AG09309 (cell line): ENCODE measurements around the gene PRPSAP1.

ENCODE experiments used
- DNase-seq: peaks from one replicate; pipeline ENCODE4 v3.0.0-alpha.2; 2010; ENCODE audit warnings: low read depth
- H3K4me3 ChIP-seq: 2 replicates; pipeline ENCODE4 v1.5.1; 2011; ENCODE audit warnings: mild to moderate bottlenecking, low read depth, low read length, moderate library complexity; ENCODE audit not compliant: control insufficient read depth
- TF ChIP-seq, protein P1 (sequence below): IDR thresholded peaks from 2 replicates; pipeline ENCODE4 v1.5.1; 2011; ENCODE audit warnings: mild to moderate bottlenecking, low read depth, low read length, inconsistent platforms; ENCODE audit not compliant: insufficient read depth, control insufficient read depth; ENCODE audit errors: missing control alignments

Gene PRPSAP1

DNA sequence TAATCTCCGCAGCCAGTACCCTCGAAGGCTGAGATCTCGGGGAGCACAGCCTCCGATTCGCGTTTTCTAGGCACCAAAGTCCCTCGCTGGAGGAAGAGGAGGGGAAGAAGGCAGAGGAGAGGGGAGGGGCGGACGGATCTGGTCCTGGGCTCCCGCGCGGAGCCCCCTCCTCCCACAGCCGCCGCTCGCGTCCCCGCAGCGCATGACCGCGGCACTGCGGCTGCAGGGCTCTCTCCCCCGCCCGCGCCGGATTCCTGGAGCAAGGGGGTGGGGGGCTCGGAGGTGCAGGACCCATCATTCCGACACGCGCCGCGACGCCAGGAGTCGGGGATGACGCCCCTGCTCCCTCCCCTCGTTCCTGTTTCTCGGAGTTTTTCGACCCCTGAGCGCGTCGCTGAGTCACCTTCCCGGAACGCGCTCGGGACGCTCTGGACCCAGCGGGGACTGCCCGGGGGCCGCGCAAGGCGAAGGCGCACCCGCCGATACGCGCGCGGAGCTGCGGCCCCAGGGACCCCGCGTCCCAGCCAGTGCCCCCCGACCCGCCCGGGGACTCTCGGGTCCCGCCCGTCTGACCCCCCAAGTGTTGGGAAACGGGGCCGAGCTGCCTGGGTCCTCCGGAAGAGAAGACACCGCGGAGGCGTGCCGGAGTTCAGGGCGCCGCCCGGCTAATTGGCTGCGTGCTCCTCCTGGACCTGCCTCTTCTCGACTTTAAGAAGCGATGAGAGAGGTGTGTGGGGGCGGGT is 29.3 kb upstream of the PRPSAP1 start:
- TF ChIP-seq, protein P1, sequence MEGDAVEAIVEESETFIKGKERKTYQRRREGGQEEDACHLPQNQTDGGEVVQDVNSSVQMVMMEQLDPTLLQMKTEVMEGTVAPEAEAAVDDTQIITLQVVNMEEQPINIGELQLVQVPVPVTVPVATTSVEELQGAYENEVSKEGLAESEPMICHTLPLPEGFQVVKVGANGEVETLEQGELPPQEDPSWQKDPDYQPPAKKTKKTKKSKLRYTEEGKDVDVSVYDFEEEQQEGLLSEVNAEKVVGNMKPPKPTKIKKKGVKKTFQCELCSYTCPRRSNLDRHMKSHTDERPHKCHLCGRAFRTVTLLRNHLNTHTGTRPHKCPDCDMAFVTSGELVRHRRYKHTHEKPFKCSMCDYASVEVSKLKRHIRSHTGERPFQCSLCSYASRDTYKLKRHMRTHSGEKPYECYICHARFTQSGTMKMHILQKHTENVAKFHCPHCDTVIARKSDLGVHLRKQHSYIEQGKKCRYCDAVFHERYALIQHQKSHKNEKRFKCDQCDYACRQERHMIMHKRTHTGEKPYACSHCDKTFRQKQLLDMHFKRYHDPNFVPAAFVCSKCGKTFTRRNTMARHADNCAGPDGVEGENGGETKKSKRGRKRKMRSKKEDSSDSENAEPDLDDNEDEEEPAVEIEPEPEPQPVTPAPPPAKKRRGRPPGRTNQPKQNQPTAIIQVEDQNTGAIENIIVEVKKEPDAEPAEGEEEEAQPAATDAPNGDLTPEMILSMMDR = no peak
- H3K4me3 ChIP-seq = peak overlapping the region; percentile 57
- no peak for DNase-seq

DNA sequence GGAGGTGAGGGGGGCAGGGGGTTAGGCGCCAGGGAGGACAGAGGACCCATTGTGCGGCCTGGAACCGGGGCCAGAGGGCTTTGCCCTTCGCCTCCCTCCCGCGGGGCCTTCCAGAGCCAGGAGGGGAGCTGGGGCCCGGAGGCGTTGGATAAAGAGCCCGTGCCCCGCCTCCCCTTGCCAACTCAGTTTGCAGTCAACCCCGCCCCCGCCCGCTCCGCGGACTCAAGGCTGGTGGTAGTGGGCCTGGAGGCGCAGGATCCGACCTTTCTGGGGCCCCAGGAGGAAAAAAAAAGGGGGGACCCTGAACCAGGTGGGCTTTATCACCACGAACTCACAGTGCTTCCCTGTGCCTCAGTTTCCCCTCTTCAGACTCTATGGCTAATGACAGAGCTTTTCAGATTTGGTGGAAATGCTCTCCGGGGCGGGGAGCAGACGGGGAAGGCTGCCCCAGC is 28.7 kb upstream of the PRPSAP1 start:
- DNase-seq = no peak
- peak overlapping the region; percentile 57 for H3K4me3 ChIP-seq
- TF ChIP-seq, protein P1 = no peak

DNA sequence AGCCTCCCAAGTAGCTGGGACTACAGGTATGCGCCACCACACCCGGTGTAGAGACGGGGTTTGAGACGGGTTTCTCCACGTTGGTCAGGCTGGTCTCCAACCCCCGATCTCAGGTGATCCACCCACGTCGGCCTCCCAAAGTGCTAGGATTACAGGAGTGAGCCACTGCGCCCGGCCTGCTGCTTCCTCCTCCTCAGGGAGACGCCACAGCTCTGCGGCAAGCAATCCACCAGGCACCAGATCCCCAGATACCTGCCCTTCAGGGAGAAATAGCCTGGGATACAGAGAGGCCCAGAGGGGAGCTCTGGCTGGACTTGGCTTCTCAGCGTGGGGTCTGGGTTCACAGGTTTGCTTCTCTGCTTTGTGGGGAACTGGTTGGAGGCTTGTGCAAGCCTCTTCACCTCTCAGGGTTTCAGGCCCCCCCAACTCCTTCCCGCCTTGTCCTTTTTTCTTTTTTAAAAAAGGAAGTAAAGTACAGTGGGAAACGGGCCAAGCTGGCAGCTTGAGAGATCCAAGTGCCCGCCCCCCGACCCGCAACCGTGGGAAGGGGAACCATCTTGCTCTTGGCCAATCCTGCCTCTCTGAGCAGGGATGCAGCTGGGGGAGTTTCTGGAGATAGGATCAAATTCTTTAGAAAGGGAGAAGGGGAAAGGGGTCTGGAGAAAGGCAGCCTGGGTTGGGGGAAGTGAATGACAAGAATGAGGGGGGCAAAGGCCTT is 28.1 kb upstream of the PRPSAP1 start:
- TF ChIP-seq, protein P1 = no peak
- H3K4me3 ChIP-seq = peak overlapping the region; percentile 57
- no peak for DNase-seq

DNA sequence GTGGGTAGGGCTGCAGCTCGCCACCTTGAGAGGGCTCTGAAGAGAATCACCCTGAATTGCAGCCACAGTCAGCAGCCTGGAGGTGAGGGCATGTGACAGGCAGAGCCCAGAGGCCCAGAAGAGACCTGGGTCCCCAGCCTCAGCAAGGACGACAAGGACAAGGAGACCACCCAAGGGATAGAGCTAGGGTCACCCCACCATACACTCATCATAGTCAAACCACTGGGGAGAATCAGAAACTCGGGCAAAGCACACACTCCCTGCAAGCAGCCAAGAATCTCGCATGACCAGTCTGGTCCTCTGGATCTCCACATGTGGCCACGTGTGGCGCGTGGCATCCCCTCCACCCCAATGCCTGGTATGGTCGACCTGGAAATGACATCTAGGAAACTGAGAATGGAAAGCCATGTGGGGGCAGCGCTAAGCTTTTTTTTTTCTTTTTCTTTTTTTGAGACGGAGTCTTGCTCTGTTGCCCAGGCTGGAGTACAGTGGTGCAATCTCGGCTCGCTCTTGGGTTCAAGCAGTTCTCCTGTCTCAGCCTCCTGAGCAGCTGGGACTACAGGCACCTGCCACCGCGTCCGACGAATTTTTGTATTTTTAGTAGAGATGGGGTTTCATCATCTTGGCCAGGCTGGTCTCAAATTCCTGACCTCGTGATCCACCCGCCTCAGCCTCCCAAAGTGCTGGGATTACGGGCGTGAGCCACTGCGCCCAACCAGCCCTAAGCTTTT is 26.1 kb upstream of the PRPSAP1 start:
- no peak overlapping the region for H3K4me3 ChIP-seq
- no peak for DNase-seq
- TF ChIP-seq, protein P1 = no peak

DNA sequence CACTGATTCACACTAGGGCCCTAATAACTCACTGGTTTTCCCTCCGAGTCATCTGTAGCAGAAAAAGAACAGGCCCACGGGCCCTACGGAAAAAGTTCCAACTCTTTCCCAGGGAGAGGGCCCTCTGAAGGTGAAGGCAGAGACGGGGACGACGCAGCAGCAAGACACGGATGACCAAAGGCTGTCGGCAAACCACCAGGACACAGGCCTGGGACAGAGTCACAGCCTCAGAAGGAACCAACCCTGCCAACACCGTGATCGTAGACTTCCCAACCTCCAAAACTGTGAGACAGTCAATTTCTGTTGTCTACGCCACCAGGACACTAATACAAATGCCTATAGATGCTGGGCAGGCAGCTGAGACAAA is 25.5 kb upstream of the PRPSAP1 start:
- no peak for DNase-seq
- TF ChIP-seq, protein P1 = no peak
- no peak overlapping the region for H3K4me3 ChIP-seq

DNA sequence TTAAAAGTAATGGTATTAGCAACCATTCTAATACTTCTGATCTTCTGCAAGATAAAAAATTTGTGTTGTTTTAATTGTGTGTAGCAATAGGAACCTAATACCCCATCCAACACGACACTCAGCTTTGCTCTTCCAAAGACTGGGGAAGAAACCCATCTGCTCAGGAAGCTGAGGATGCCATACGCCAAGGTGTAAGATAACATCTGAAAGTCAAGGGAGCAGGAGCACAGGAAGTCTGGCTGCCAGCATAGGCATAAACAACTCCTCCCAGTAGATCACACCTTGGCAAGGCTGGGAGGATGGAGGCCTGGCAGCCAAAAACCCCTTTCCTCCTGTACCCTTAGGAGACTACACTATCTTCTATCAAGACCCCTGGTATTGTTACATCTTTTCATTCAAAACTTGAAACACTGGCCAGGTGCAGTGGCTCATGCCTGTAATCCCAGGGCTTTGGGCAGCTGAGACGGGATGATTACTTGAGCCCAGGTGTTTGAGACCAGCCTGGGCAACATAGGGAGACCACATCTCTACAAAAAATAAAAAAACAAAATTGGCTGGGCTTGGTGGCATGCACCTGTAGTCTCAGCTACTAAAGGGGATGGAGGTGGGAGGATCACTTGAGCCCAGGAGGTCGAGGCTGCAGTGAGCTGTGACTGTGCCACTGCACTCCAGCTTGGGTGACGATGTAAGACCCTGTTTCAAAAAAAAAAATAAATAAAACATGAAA is 25.0 kb upstream of the PRPSAP1 start:
- DNase-seq = no peak
- no peak overlapping the region for H3K4me3 ChIP-seq
- TF ChIP-seq, protein P1 = no peak
